WTC11 (cell line): Measurements from ENCODE around the gene AKAP14.

Experiments
- CREM ChIP-seq: sonication (generic); formaldehyde crosslinking; IDR thresholded peaks from 2 replicates; pipeline ENCODE4 v1.8.1; 2022; ENCODE audit warnings: mild to moderate bottlenecking, missing genetic modification reagents, moderate library complexity
- ESRRA ChIP-seq: sonication (generic); formaldehyde crosslinking; IDR thresholded peaks from 2 replicates; pipeline ENCODE4 v1.8.1; 2022; ENCODE audit warnings: mild to moderate bottlenecking, missing genetic modification reagents, borderline replicate concordance
- SMAD3 ChIP-seq: sonication (generic); formaldehyde crosslinking; IDR thresholded peaks from 2 replicates; pipeline ENCODE4 v1.8.0; 2022; ENCODE audit warnings: missing genetic modification reagents, mild to moderate bottlenecking, borderline replicate concordance
- TEAD1 ChIP-seq: sonication (generic); formaldehyde crosslinking; IDR thresholded peaks from 2 replicates; pipeline ENCODE4 v1.8.0; 2022; ENCODE audit warnings: mild to moderate bottlenecking, missing genetic modification reagents
- ZNF317 ChIP-seq: sonication (generic); formaldehyde crosslinking; IDR thresholded peaks from 2 replicates; pipeline ENCODE4 v1.8.1; 2023; ENCODE audit warnings: low read depth, mild to moderate bottlenecking, moderate library complexity, missing genetic modification reagents, borderline replicate concordance
- TF ChIP-seq, protein P1 (sequence below): sonication (generic); formaldehyde crosslinking; conservative IDR thresholded peaks from 2 replicates; pipeline ENCODE4 v1.8.1; 2022; ENCODE audit warnings: mild to moderate bottlenecking, missing genetic modification reagents
- TF ChIP-seq, protein P2 (sequence below): sonication (generic); formaldehyde crosslinking; IDR thresholded peaks from 2 replicates; pipeline ENCODE4 v1.8.1; 2023; ENCODE audit warnings: mild to moderate bottlenecking, missing genetic modification reagents, borderline replicate concordance
- TF ChIP-seq, protein P3 (sequence below): fragments of 200-600 bp; IDR thresholded peaks from 2 replicates; pipeline ENCODE4 v1.8.0; 2022; ENCODE audit warnings: antibody characterized with exemption
- TF ChIP-seq, protein P4 (sequence below): sonication (generic); formaldehyde crosslinking; IDR thresholded peaks from 2 replicates; pipeline ENCODE4 v1.8.1; 2022; ENCODE audit warnings: low read depth, missing genetic modification reagents, borderline replicate concordance
- TF ChIP-seq, protein P5 (sequence below): sonication (generic); formaldehyde crosslinking; IDR thresholded peaks from 2 replicates; pipeline ENCODE4 v1.8.1; 2022; ENCODE audit warnings: missing genetic modification reagents, borderline replicate concordance
- TF ChIP-seq, protein P6 (sequence below): sonication (generic); formaldehyde crosslinking; IDR thresholded peaks from 2 replicates; pipeline ENCODE4 v1.8.0; 2022; ENCODE audit warnings: missing genetic modification reagents
- TF ChIP-seq, protein P7 (sequence below): sonication (generic); formaldehyde crosslinking; IDR thresholded peaks from 2 replicates; pipeline ENCODE4 v1.8.0; 2022; ENCODE audit warnings: mild to moderate bottlenecking, missing genetic modification reagents
- TF ChIP-seq, protein P8 (sequence below): sonication (generic); formaldehyde crosslinking; conservative IDR thresholded peaks from 2 replicates; pipeline ENCODE4 v1.8.1; 2023; ENCODE audit warnings: mild to moderate bottlenecking, low read depth, missing genetic modification reagents, moderate library complexity
- TF ChIP-seq, protein P9 (sequence below): sonication (generic); formaldehyde crosslinking; IDR thresholded peaks from 2 replicates; pipeline ENCODE4 v1.8.1; 2022; ENCODE audit warnings: mild to moderate bottlenecking, missing genetic modification reagents, moderate library complexity, borderline replicate concordance

DNA sequence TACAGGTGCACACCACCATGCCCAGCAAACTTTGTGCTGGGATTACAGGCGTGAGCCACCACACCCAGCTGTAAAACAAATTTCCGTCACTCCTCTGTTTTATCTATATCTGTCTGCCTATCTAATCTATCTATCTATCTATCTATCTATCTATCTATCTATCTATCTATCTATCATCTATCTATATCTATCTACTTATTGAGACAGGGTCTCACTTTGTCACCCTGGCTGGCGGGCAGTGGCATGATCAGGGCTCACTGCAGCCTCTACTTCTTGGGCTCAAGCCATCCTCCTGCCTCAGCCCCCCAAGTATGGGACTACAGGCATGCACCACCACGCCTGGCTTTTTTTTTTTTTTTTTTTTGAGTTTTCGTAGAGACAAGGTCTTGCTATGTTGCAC lies 20.6 kb downstream of the AKAP14 start:
- TF ChIP-seq ESRRA (CRISPR knock-in tag) (no peak), CREM (no peak), ZNF317 (CRISPR knock-in tag) (no peak), SMAD3 (CRISPR knock-in tag) (no peak), TEAD1 (CRISPR knock-in tag) (no peak)
- TF ChIP-seq, protein P1, sequence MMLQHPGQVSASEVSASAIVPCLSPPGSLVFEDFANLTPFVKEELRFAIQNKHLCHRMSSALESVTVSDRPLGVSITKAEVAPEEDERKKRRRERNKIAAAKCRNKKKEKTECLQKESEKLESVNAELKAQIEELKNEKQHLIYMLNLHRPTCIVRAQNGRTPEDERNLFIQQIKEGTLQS (CRISPR knock-in tag) = no peak
- TF ChIP-seq, protein P2, sequence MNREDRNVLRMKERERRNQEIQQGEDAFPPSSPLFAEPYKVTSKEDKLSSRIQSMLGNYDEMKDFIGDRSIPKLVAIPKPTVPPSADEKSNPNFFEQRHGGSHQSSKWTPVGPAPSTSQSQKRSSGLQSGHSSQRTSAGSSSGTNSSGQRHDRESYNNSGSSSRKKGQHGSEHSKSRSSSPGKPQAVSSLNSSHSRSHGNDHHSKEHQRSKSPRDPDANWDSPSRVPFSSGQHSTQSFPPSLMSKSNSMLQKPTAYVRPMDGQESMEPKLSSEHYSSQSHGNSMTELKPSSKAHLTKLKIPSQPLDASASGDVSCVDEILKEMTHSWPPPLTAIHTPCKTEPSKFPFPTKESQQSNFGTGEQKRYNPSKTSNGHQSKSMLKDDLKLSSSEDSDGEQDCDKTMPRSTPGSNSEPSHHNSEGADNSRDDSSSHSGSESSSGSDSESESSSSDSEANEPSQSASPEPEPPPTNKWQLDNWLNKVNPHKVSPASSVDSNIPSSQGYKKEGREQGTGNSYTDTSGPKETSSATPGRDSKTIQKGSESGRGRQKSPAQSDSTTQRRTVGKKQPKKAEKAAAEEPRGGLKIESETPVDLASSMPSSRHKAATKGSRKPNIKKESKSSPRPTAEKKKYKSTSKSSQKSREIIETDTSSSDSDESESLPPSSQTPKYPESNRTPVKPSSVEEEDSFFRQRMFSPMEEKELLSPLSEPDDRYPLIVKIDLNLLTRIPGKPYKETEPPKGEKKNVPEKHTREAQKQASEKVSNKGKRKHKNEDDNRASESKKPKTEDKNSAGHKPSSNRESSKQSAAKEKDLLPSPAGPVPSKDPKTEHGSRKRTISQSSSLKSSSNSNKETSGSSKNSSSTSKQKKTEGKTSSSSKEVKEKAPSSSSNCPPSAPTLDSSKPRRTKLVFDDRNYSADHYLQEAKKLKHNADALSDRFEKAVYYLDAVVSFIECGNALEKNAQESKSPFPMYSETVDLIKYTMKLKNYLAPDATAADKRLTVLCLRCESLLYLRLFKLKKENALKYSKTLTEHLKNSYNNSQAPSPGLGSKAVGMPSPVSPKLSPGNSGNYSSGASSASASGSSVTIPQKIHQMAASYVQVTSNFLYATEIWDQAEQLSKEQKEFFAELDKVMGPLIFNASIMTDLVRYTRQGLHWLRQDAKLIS (CRISPR knock-in tag) = no peak
- TF ChIP-seq, protein P3, sequence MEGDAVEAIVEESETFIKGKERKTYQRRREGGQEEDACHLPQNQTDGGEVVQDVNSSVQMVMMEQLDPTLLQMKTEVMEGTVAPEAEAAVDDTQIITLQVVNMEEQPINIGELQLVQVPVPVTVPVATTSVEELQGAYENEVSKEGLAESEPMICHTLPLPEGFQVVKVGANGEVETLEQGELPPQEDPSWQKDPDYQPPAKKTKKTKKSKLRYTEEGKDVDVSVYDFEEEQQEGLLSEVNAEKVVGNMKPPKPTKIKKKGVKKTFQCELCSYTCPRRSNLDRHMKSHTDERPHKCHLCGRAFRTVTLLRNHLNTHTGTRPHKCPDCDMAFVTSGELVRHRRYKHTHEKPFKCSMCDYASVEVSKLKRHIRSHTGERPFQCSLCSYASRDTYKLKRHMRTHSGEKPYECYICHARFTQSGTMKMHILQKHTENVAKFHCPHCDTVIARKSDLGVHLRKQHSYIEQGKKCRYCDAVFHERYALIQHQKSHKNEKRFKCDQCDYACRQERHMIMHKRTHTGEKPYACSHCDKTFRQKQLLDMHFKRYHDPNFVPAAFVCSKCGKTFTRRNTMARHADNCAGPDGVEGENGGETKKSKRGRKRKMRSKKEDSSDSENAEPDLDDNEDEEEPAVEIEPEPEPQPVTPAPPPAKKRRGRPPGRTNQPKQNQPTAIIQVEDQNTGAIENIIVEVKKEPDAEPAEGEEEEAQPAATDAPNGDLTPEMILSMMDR = no peak
- TF ChIP-seq, protein P4, sequence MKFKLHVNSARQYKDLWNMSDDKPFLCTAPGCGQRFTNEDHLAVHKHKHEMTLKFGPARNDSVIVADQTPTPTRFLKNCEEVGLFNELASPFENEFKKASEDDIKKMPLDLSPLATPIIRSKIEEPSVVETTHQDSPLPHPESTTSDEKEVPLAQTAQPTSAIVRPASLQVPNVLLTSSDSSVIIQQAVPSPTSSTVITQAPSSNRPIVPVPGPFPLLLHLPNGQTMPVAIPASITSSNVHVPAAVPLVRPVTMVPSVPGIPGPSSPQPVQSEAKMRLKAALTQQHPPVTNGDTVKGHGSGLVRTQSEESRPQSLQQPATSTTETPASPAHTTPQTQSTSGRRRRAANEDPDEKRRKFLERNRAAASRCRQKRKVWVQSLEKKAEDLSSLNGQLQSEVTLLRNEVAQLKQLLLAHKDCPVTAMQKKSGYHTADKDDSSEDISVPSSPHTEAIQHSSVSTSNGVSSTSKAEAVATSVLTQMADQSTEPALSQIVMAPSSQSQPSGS (CRISPR knock-in tag) = no peak
- TF ChIP-seq, protein P5, sequence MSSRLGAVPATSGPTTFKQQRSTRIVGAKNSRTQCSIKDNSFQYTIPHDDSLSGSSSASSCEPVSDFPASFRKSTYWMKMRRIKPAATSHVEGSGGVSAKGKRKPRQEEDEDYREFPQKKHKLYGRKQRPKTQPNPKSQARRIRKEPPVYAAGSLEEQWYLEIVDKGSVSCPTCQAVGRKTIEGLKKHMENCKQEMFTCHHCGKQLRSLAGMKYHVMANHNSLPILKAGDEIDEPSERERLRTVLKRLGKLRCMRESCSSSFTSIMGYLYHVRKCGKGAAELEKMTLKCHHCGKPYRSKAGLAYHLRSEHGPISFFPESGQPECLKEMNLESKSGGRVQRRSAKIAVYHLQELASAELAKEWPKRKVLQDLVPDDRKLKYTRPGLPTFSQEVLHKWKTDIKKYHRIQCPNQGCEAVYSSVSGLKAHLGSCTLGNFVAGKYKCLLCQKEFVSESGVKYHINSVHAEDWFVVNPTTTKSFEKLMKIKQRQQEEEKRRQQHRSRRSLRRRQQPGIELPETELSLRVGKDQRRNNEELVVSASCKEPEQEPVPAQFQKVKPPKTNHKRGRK = no peak
- TF ChIP-seq, protein P6, sequence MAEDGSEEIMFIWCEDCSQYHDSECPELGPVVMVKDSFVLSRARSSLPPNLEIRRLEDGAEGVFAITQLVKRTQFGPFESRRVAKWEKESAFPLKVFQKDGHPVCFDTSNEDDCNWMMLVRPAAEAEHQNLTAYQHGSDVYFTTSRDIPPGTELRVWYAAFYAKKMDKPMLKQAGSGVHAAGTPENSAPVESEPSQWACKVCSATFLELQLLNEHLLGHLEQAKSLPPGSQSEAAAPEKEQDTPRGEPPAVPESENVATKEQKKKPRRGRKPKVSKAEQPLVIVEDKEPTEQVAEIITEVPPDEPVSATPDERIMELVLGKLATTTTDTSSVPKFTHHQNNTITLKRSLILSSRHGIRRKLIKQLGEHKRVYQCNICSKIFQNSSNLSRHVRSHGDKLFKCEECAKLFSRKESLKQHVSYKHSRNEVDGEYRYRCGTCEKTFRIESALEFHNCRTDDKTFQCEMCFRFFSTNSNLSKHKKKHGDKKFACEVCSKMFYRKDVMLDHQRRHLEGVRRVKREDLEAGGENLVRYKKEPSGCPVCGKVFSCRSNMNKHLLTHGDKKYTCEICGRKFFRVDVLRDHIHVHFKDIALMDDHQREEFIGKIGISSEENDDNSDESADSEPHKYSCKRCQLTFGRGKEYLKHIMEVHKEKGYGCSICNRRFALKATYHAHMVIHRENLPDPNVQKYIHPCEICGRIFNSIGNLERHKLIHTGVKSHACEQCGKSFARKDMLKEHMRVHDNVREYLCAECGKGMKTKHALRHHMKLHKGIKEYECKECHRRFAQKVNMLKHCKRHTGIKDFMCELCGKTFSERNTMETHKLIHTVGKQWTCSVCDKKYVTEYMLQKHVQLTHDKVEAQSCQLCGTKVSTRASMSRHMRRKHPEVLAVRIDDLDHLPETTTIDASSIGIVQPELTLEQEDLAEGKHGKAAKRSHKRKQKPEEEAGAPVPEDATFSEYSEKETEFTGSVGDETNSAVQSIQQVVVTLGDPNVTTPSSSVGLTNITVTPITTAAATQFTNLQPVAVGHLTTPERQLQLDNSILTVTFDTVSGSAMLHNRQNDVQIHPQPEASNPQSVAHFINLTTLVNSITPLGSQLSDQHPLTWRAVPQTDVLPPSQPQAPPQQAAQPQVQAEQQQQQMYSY = no peak
- TF ChIP-seq, protein P7, sequence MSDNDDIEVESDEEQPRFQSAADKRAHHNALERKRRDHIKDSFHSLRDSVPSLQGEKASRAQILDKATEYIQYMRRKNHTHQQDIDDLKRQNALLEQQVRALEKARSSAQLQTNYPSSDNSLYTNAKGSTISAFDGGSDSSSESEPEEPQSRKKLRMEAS (CRISPR knock-in tag) = no peak
- TF ChIP-seq, protein P8, sequence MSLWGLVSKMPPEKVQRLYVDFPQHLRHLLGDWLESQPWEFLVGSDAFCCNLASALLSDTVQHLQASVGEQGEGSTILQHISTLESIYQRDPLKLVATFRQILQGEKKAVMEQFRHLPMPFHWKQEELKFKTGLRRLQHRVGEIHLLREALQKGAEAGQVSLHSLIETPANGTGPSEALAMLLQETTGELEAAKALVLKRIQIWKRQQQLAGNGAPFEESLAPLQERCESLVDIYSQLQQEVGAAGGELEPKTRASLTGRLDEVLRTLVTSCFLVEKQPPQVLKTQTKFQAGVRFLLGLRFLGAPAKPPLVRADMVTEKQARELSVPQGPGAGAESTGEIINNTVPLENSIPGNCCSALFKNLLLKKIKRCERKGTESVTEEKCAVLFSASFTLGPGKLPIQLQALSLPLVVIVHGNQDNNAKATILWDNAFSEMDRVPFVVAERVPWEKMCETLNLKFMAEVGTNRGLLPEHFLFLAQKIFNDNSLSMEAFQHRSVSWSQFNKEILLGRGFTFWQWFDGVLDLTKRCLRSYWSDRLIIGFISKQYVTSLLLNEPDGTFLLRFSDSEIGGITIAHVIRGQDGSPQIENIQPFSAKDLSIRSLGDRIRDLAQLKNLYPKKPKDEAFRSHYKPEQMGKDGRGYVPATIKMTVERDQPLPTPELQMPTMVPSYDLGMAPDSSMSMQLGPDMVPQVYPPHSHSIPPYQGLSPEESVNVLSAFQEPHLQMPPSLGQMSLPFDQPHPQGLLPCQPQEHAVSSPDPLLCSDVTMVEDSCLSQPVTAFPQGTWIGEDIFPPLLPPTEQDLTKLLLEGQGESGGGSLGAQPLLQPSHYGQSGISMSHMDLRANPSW (CRISPR knock-in tag) = no peak
- TF ChIP-seq, protein P9, sequence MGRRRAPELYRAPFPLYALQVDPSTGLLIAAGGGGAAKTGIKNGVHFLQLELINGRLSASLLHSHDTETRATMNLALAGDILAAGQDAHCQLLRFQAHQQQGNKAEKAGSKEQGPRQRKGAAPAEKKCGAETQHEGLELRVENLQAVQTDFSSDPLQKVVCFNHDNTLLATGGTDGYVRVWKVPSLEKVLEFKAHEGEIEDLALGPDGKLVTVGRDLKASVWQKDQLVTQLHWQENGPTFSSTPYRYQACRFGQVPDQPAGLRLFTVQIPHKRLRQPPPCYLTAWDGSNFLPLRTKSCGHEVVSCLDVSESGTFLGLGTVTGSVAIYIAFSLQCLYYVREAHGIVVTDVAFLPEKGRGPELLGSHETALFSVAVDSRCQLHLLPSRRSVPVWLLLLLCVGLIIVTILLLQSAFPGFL (CRISPR knock-in tag) = no peak
